Transverse colon (tissue), 4 donors: ENCODE results near the gene NPEPL1. TPM values are rescaled to one million over a fixed set of nuclear protein-coding genes. Genes with fewer than 3 reads are reported as not detected.

Experiments used
- DNase-seq: peaks from one replicate; pipeline ENCODE4 v3.0.0-alpha.2; 2019
- H3K27ac ChIP-seq, 4 donors: fragments of 200-600 bp; sonication (generic); 2 replicates each; pipeline ENCODE4 v1.5.1; 2016 to 2018; ENCODE audit warnings: inconsistent platforms in 4 of 4
- H3K27me3 ChIP-seq: fragments of 200-600 bp; sonication (generic); 2 replicates; pipeline ENCODE4 v1.5.1; 2017; ENCODE audit warnings: inconsistent platforms
- H3K36me3 ChIP-seq, 4 donors: fragments of 200-600 bp; sonication (generic); 2 replicates each; pipeline ENCODE4 v1.5.1; 2017 to 2019; ENCODE audit warnings: inconsistent platforms in 4 of 4
- H3K4me1 ChIP-seq, 4 donors: fragments of 200-600 bp; sonication (generic); 2 replicates each; pipeline ENCODE4 v1.5.1; 2017 to 2020; ENCODE audit warnings: inconsistent platforms in 4 of 4
- H3K4me3 ChIP-seq, 4 donors: fragments of 200-600 bp; sonication (generic); 1 replicate in 1 of 4; 2 replicates in 3 of 4; pipeline versions ENCODE4 v1.5.1 to v1.6.1; 2017 to 2019; ENCODE audit warnings: inconsistent platforms in 4 of 4
- H3K9me3 ChIP-seq, 2 donors: fragments of 200-600 bp; sonication (generic); 2 replicates each; pipeline ENCODE4 v1.5.1; 2017 to 2019; ENCODE audit warnings: inconsistent platforms in 2 of 2
- CTCF ChIP-seq, 5 experiments: fragments of 200-600 bp in 3 of 5; fragments of 450-650 bp in 2 of 5; sonication (generic) in 3 of 5; IDR thresholded peaks; 1 replicate in 2 of 5; 2 replicates in 3 of 5; pipeline ENCODE4 v1.5.1; 2016 to 2017; ENCODE audit warnings: antibody characterized with exemption in 5 of 5, inconsistent platforms in 3 of 5, mild to moderate bottlenecking in 2 of 5, moderate library complexity in 1 of 5
- EP300 ChIP-seq: sonication (generic); formaldehyde crosslinking; IDR thresholded peaks from one replicate; pipeline ENCODE4 v1.6.1; 2017; ENCODE audit warnings: antibody characterized with exemption, low read depth
- POLR2A ChIP-seq: fragments of 450-650 bp; IDR thresholded peaks from one replicate; pipeline ENCODE4 v1.6.1; 2016; ENCODE audit warnings: antibody characterized with exemption, mild to moderate bottlenecking, moderate library complexity
- POLR2AphosphoS5 ChIP-seq, 3 donors: sonication (generic); formaldehyde crosslinking; IDR thresholded peaks; one replicate each; pipeline ENCODE4 v1.6.1; 2016; ENCODE audit warnings: antibody characterized with exemption in 3 of 3
- whole genome bisulfite sequencing, 2 donors: methylation state at CpG; one replicate each; pipeline ENCODE4 v1.1.5; 2018; ENCODE audit warnings: low coverage in 1 of 2; 5-methylcytosine and 5-hydroxymethylcytosine counted together
- in situ Hi-C, 4 donors: fragments of 200-750 bp; cut with MboI; loops; one replicate each; pipeline versions ENCODE4 v1.15.0 to v1.15.1; 2017; ENCODE audit warnings: low sequenced_read_pairs in 3 of 4, low pct_ligation_motif_present in 1 of 4, low pct_unique_long_range_greater_than_20kb in 1 of 4
- intact Hi-C: fragments of 100-400 bp; cut with DNase I; formaldehyde crosslinking; loops from one replicate; pipeline ENCODE4 v1.15.1; 2023; ENCODE audit warnings: low total_unique reads
- total RNA-seq, 4 donors: library from RNA; depleted of rRNA; stranded (reverse); fragments of >200 nt; gene quantifications; one replicate each; pipeline ENCODE4 v1.1.0, GENCODE V29; 2016

NPEPL1 gene
- total RNA-seq, 4 donors from 2014 or later, result 33.3 to 109 (median 66.9) TPM

- peaks cover 0 to 20% (median 2%) of the 10 kb centered on the region in 4 donors for H3K36me3 ChIP-seq
- peak; percentile 6 for DNase-seq
Measured at GRCh38 chr20:58698741-58699622, 6.4 kb downstream of the NPEPL1 start.

GRCh38 chr20:58699623-58700107, 7.1 kb downstream of the NPEPL1 start:
- peak; percentile 5 for DNase-seq
- intact Hi-C loops, result no loop called here
- Histone ChIP-seq H3K27me3 (no peaks in the 10 kb centered on the region), H3K9me3 (no peaks in the 10 kb centered on the region), H3K4me3 (no peak overlapping the region), H3K36me3 (peaks cover 0 to 22% (median 4%) of the 10 kb centered on the region in 4 donors), H3K4me1 (peaks cover 0 to under 1% (median 0%) of the 10 kb centered on the region in 4 donors), H3K27ac (peak overlapping the region in 1 of 4 donors; percentile 3)
- TF ChIP-seq POLR2A, result no peak
- no peak for TF ChIP-seq POLR2AphosphoS5 (IDR thresholded peaks at IDR 0.05)
- TF ChIP-seq CTCF (IDR thresholded peaks at IDR 0.05), result no peak
- TF ChIP-seq EP300, result no peak
- in situ Hi-C loops, result no loop called here
- 87% methylated on average over 9 of the region's 9 CpGs; no CpG with 5 or more reads in 1 of the 2 donors for WGBS, 2 donors

More at GRCh38 chr20:58698741-58699622, 6.4 kb downstream of the NPEPL1 start:
- no peaks in the 10 kb centered on the region for H3K9me3 ChIP-seq
- peak overlapping the region in 1 of 4 donors; percentile 3 for H3K27ac ChIP-seq
- H3K27me3 ChIP-seq, result no peaks in the 10 kb centered on the region
- intact Hi-C loops, result no loop called here
- no peak overlapping the region for H3K4me3 ChIP-seq
- TF ChIP-seq POLR2AphosphoS5 (IDR thresholded peaks at IDR 0.05) (no peak), POLR2A (no peak), EP300 (no peak), CTCF (IDR thresholded peaks at IDR 0.05) (no peak)
- WGBS, 2 donors, result 84% methylated on average over 27 of the region's 27 CpGs; no CpG with 5 or more reads in 1 of the 2 donors
- peaks cover 0 to 7% (median 6%) of the 10 kb centered on the region in 4 donors for H3K4me1 ChIP-seq
- in situ Hi-C loops, result no loop called here

- intact Hi-C loops (no loop called here), in situ Hi-C loops (no loop called here)
- Histone ChIP-seq H3K27ac (no peak overlapping the region), H3K36me3 (peaks cover 0 to 22% (median 4%) of the 10 kb centered on the region in 4 donors), H3K27me3 (no peaks in the 10 kb centered on the region), H3K4me1 (no peaks in the 10 kb centered on the region), H3K4me3 (no peak overlapping the region), H3K9me3 (no peaks in the 10 kb centered on the region)
- peak; percentile 4 for DNase-seq
- no peak for TF ChIP-seq CTCF (IDR thresholded peaks at IDR 0.05)
- TF ChIP-seq EP300, result no peak
- no peak for TF ChIP-seq POLR2AphosphoS5 (IDR thresholded peaks at IDR 0.05)
- TF ChIP-seq POLR2A, result no peak
- 76 to 81% methylated on average over 5 to 11 of the region's 11 CpGs for WGBS, 2 donors
Measured at GRCh38 chr20:58700121-58700821, 7.7 kb downstream of the NPEPL1 start.

- WGBS, 2 donors, result 92% methylated on average over 10 of the region's 11 CpGs; no CpG with 5 or more reads in 1 of the 2 donors
- Histone ChIP-seq H3K36me3 (peaks cover 0 to 22% (median 4%) of the 10 kb centered on the region in 4 donors), H3K4me3 (no peak overlapping the region), H3K27me3 (no peaks in the 10 kb centered on the region), H3K27ac (no peak overlapping the region), H3K9me3 (no peaks in the 10 kb centered on the region), H3K4me1 (no peaks in the 10 kb centered on the region)
- intact Hi-C loops (no loop called here), in situ Hi-C loops (no loop called here)
- peak; percentile 5 for DNase-seq
- no peak for TF ChIP-seq POLR2A
- TF ChIP-seq CTCF (IDR thresholded peaks at IDR 0.05), result no peak
- TF ChIP-seq POLR2AphosphoS5 (IDR thresholded peaks at IDR 0.05), result no peak
- no peak for TF ChIP-seq EP300
Measured at GRCh38 chr20:58700823-58701222, 8.2 kb downstream of the NPEPL1 start.
